Measurements from ENCODE around the gene ANKRD27. TPM values are rescaled to one million over a fixed set of nuclear protein-coding genes. Genes with fewer than 3 reads are reported as not detected.

The ANKRD27 gene
- polyA plus RNA-seq, 1 donor, result 20.6 TPM

- no peak for DNase-seq
- WGBS (ENCODE audit: insufficient coverage, low lambda C conversion rate), result no CpG with 5 or more reads among the region's 4 CpGs
- Histone ChIP-seq H3K36me3 (ENCODE audit: control insufficient read depth, insufficient read depth, low read length) (peaks cover 59% of the 10 kb centered on the region), H3K4me3 (ENCODE audit: low read length) (no peak overlapping the region), H3K4me1 (ENCODE audit: control insufficient read depth, insufficient read depth, low read length) (no peaks in the 10 kb centered on the region), H3K9me3 (ENCODE audit: control insufficient read depth, low read depth, low read length) (peaks cover 2% of the 10 kb centered on the region), H3K27ac (ENCODE audit: low read length) (no peak overlapping the region), H3K27me3 (ENCODE audit: control insufficient read depth, insufficient read depth, low read length) (no peaks in the 10 kb centered on the region)
Observed at GRCh38 chr19:32613008-32613407, 62.0 kb downstream of the ANKRD27 start.

- DNase-seq, result no peak
- Histone ChIP-seq H3K36me3 (ENCODE audit: control insufficient read depth, insufficient read depth, low read length) (peaks cover 67% of the 10 kb centered on the region), H3K4me1 (ENCODE audit: control insufficient read depth, insufficient read depth, low read length) (no peaks in the 10 kb centered on the region), H3K27me3 (ENCODE audit: control insufficient read depth, insufficient read depth, low read length) (no peaks in the 10 kb centered on the region), H3K4me3 (ENCODE audit: low read length) (no peak overlapping the region), H3K9me3 (ENCODE audit: control insufficient read depth, low read depth, low read length) (peaks cover 2% of the 10 kb centered on the region), H3K27ac (ENCODE audit: low read length) (no peak overlapping the region)
- 100% methylated on average over 2 of the region's 5 CpGs for WGBS (ENCODE audit: insufficient coverage, low lambda C conversion rate)
Observed at GRCh38 chr19:32611161-32611560, 63.8 kb downstream of the ANKRD27 start.

GRCh38 chr19:32607479-32607878, 67.5 kb downstream of the ANKRD27 start:
- Histone ChIP-seq H3K4me1 (ENCODE audit: control insufficient read depth, insufficient read depth, low read length) (no peaks in the 10 kb centered on the region), H3K36me3 (ENCODE audit: control insufficient read depth, insufficient read depth, low read length) (peaks cover 65% of the 10 kb centered on the region), H3K27me3 (ENCODE audit: control insufficient read depth, insufficient read depth, low read length) (no peaks in the 10 kb centered on the region), H3K27ac (ENCODE audit: low read length) (no peak overlapping the region), H3K9me3 (ENCODE audit: control insufficient read depth, low read depth, low read length) (peaks cover 2% of the 10 kb centered on the region), H3K4me3 (ENCODE audit: low read length) (no peak overlapping the region)
- DNase-seq, result no peak
- WGBS (ENCODE audit: insufficient coverage, low lambda C conversion rate), result 100% methylated on average over 2 of the region's 20 CpGs

- no peak overlapping the region for H3K27ac ChIP-seq (ENCODE audit: low read length)
- no peak for DNase-seq
- no CpG with 5 or more reads among the region's 15 CpGs for WGBS (ENCODE audit: insufficient coverage, low lambda C conversion rate)
- H3K4me1 ChIP-seq (ENCODE audit: control insufficient read depth, insufficient read depth, low read length), result no peaks in the 10 kb centered on the region
- H3K36me3 ChIP-seq (ENCODE audit: control insufficient read depth, insufficient read depth, low read length), result peaks cover 66% of the 10 kb centered on the region
- H3K4me3 ChIP-seq (ENCODE audit: low read length), result no peak overlapping the region
- no peaks in the 10 kb centered on the region for H3K9me3 ChIP-seq (ENCODE audit: control insufficient read depth, low read depth, low read length)
- no peaks in the 10 kb centered on the region for H3K27me3 ChIP-seq (ENCODE audit: control insufficient read depth, insufficient read depth, low read length)
Observed at GRCh38 chr19:32606289-32606688, 68.7 kb downstream of the ANKRD27 start.

GRCh38 chr19:32605544-32605943, 69.4 kb downstream of the ANKRD27 start:
- Histone ChIP-seq H3K9me3 (ENCODE audit: control insufficient read depth, low read depth, low read length) (no peaks in the 10 kb centered on the region), H3K36me3 (ENCODE audit: control insufficient read depth, insufficient read depth, low read length) (peaks cover 63% of the 10 kb centered on the region), H3K27me3 (ENCODE audit: control insufficient read depth, insufficient read depth, low read length) (no peaks in the 10 kb centered on the region), H3K4me3 (ENCODE audit: low read length) (no peak overlapping the region), H3K27ac (ENCODE audit: low read length) (no peak overlapping the region), H3K4me1 (ENCODE audit: control insufficient read depth, insufficient read depth, low read length) (no peaks in the 10 kb centered on the region)
- DNase-seq, result no peak
- WGBS (ENCODE audit: insufficient coverage, low lambda C conversion rate), result no CpG with 5 or more reads among the region's 21 CpGs

GRCh38 chr19:32603961-32604360, 71.0 kb downstream of the ANKRD27 start:
- WGBS (ENCODE audit: insufficient coverage, low lambda C conversion rate), result no CpG with 5 or more reads among the region's 14 CpGs
- peaks cover 68% of the 10 kb centered on the region for H3K36me3 ChIP-seq (ENCODE audit: control insufficient read depth, insufficient read depth, low read length)
- no peaks in the 10 kb centered on the region for H3K27me3 ChIP-seq (ENCODE audit: control insufficient read depth, insufficient read depth, low read length)
- H3K4me3 ChIP-seq (ENCODE audit: low read length), result no peak overlapping the region
- H3K9me3 ChIP-seq (ENCODE audit: control insufficient read depth, low read depth, low read length), result no peaks in the 10 kb centered on the region
- no peak overlapping the region for H3K27ac ChIP-seq (ENCODE audit: low read length)
- no peaks in the 10 kb centered on the region for H3K4me1 ChIP-seq (ENCODE audit: control insufficient read depth, insufficient read depth, low read length)
- no peak for DNase-seq

GRCh38 chr19:32599736-32600157, 75.2 kb downstream of the ANKRD27 start:
- Histone ChIP-seq H3K9me3 (ENCODE audit: control insufficient read depth, low read depth, low read length) (no peaks in the 10 kb centered on the region), H3K27ac (ENCODE audit: low read length) (no peak overlapping the region), H3K27me3 (ENCODE audit: control insufficient read depth, insufficient read depth, low read length) (no peaks in the 10 kb centered on the region), H3K4me3 (ENCODE audit: low read length) (no peak overlapping the region), H3K4me1 (ENCODE audit: control insufficient read depth, insufficient read depth, low read length) (no peaks in the 10 kb centered on the region), H3K36me3 (ENCODE audit: control insufficient read depth, insufficient read depth, low read length) (peaks cover 63% of the 10 kb centered on the region)
- no CpG with 5 or more reads among the region's 2 CpGs for WGBS (ENCODE audit: insufficient coverage, low lambda C conversion rate)
- peak; percentile 30 to 36 for DNase-seq

GRCh38 chr19:32599258-32599657, 75.7 kb downstream of the ANKRD27 start:
- Histone ChIP-seq H3K4me3 (ENCODE audit: low read length) (no peak overlapping the region), H3K27me3 (ENCODE audit: control insufficient read depth, insufficient read depth, low read length) (no peaks in the 10 kb centered on the region), H3K9me3 (ENCODE audit: control insufficient read depth, low read depth, low read length) (no peaks in the 10 kb centered on the region), H3K36me3 (ENCODE audit: control insufficient read depth, insufficient read depth, low read length) (peaks cover 65% of the 10 kb centered on the region), H3K4me1 (ENCODE audit: control insufficient read depth, insufficient read depth, low read length) (no peaks in the 10 kb centered on the region), H3K27ac (ENCODE audit: low read length) (no peak overlapping the region)
- 100% methylated on average over 2 of the region's 6 CpGs for WGBS (ENCODE audit: insufficient coverage, low lambda C conversion rate)
- DNase-seq, result no peak

GRCh38 chr19:32598022-32598421, 77.0 kb downstream of the ANKRD27 start:
- no peak for DNase-seq
- no peaks in the 10 kb centered on the region for H3K27me3 ChIP-seq (ENCODE audit: control insufficient read depth, insufficient read depth, low read length)
- no peaks in the 10 kb centered on the region for H3K9me3 ChIP-seq (ENCODE audit: control insufficient read depth, low read depth, low read length)
- no peak overlapping the region for H3K4me3 ChIP-seq (ENCODE audit: low read length)
- no CpG with 5 or more reads among the region's 11 CpGs for WGBS (ENCODE audit: insufficient coverage, low lambda C conversion rate)
- H3K4me1 ChIP-seq (ENCODE audit: control insufficient read depth, insufficient read depth, low read length), result no peaks in the 10 kb centered on the region
- H3K27ac ChIP-seq (ENCODE audit: low read length), result no peak overlapping the region
- peaks cover 58% of the 10 kb centered on the region for H3K36me3 ChIP-seq (ENCODE audit: control insufficient read depth, insufficient read depth, low read length)

GRCh38 chr19:32595491-32595890, 79.5 kb downstream of the ANKRD27 start:
- Histone ChIP-seq H3K27ac (ENCODE audit: low read length) (no peak overlapping the region), H3K36me3 (ENCODE audit: control insufficient read depth, insufficient read depth, low read length) (peaks cover 45% of the 10 kb centered on the region), H3K27me3 (ENCODE audit: control insufficient read depth, insufficient read depth, low read length) (no peaks in the 10 kb centered on the region), H3K4me3 (ENCODE audit: low read length) (no peak overlapping the region), H3K4me1 (ENCODE audit: control insufficient read depth, insufficient read depth, low read length) (no peaks in the 10 kb centered on the region), H3K9me3 (ENCODE audit: control insufficient read depth, low read depth, low read length) (no peaks in the 10 kb centered on the region)
- DNase-seq, result no peak
- WGBS (ENCODE audit: insufficient coverage, low lambda C conversion rate), result 100% methylated on average over 1 of the region's 6 CpGs

- no peaks in the 10 kb centered on the region for H3K4me1 ChIP-seq (ENCODE audit: control insufficient read depth, insufficient read depth, low read length)
- H3K36me3 ChIP-seq (ENCODE audit: control insufficient read depth, insufficient read depth, low read length), result peaks cover 36% of the 10 kb centered on the region
- no peaks in the 10 kb centered on the region for H3K9me3 ChIP-seq (ENCODE audit: control insufficient read depth, low read depth, low read length)
- no CpG with 5 or more reads among the region's 2 CpGs for WGBS (ENCODE audit: insufficient coverage, low lambda C conversion rate)
- H3K27ac ChIP-seq (ENCODE audit: low read length), result no peak overlapping the region
- DNase-seq, result no peak
- no peak overlapping the region for H3K4me3 ChIP-seq (ENCODE audit: low read length)
- no peaks in the 10 kb centered on the region for H3K27me3 ChIP-seq (ENCODE audit: control insufficient read depth, insufficient read depth, low read length)
Observed at GRCh38 chr19:32594021-32594420, 81.0 kb downstream of the ANKRD27 start.
